ENCODE results near the gene RNF225. TPM values are rescaled to one million over a fixed set of nuclear protein-coding genes. Genes with fewer than 3 reads are reported as not detected.

Gene RNF225
- total and polyA plus RNA-seq, 2 donors (not counting 3 experiments of a cell fraction or from before 2014, with no cell fraction given): 0.58 TPM; not detected in 1

DNA sequence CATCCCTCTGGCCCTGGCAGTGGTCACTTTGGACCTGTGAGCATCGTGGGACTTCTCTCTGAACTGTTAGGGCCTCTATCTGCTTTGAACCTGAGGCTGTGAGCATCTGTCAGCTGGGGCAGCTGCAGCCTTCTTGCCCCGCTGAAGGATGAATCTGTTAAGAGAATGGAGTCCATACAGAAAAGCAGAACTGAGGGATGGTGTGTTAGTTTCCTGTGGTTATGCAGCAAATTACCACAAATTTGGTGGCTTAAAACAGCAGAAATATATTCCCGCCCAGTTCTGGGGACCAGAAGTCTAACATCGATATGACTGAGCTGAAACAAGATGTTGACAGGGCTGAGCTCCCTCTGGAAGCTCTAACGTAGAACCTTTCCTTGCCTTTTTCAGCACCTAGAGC lies 31.3 kb upstream of the RNF225 start:
- no peaks in the 10 kb centered on the region for H4K20me1 ChIP-seq (replicated peaks; ENCODE audit: control insufficient read depth, extremely low read depth, insufficient read depth, low read length)
- dilution Hi-C loops (cut with MboI; ENCODE audit: extremely low pct_ligation_motif_present, low sequenced_read_pairs): no loop called here
- H3K4me2 ChIP-seq (ENCODE audit: insufficient read depth, low read length): no peak overlapping the region
- FAIRE-seq: no peak
- no TSS peak for BruUV-seq (replicated peaks)
- no peaks in the 10 kb centered on the region for H3K9me3 ChIP-seq (replicated peaks; ENCODE audit: control insufficient read depth, insufficient read depth, low read length)
- peaks cover 3% of the 10 kb centered on the region for H3K4me1 ChIP-seq (ENCODE audit: control insufficient read depth, extremely low read depth, insufficient read depth, low read length)
- H3K9me1 ChIP-seq (replicated peaks; ENCODE audit: control insufficient read depth, extremely low read depth, insufficient read depth, low read length): no peaks in the 10 kb centered on the region
- no peaks in the 10 kb centered on the region for H3K36me3 ChIP-seq (ENCODE audit: control insufficient read depth in 2 of 2, extremely low read depth in 1 of 2, insufficient read depth in 2 of 2, low read length in 2 of 2)
- CTCF ChIA-PET: interaction anchor here (1.1 kb wide), 1 partner anchor 9 kb away, joined by 4 read pairs; no protein-coding TSS in a partner anchor
- H3K9ac ChIP-seq (replicated peaks; ENCODE audit: extremely low read depth, insufficient read depth, low read length): no peak overlapping the region
- intact Hi-C loops (cut with micrococcal nuclease): no loop called here
- H2AFZ ChIP-seq (ENCODE audit: low read depth, low read length): no peak overlapping the region
- no peak for DNase-seq (ENCODE audit: low read depth, low spot score)
- no peak for TF ChIP-seq POLR2AphosphoS5 (IDR thresholded peaks at IDR 0.05; ENCODE audit: insufficient read depth, low read depth, low read length)
- peaks cover 13 to 21% of the 10 kb centered on the region in 2 experiments for H3K27me3 ChIP-seq (ENCODE audit: control insufficient read depth in 2 of 2, insufficient read depth in 2 of 2, low read length in 2 of 2)
- no peaks in the 10 kb centered on the region for H3K79me2 ChIP-seq (ENCODE audit: control insufficient read depth, insufficient read depth, low read length)
- H3K27ac ChIP-seq (ENCODE audit: insufficient read depth, low read depth, low read length): no peak overlapping the region
- no peak overlapping the region for H3K4me3 ChIP-seq (replicated peaks in 1 of 3; ENCODE audit: insufficient read depth in 1 of 3, low read depth in 1 of 3, low read length in 3 of 3)
- POLR2A ChIA-PET: no interaction called here

- Histone ChIP-seq H3K27ac (ENCODE audit: insufficient read depth, low read depth, low read length) (no peak overlapping the region), H4K20me1 (replicated peaks; ENCODE audit: control insufficient read depth, extremely low read depth, insufficient read depth, low read length) (no peaks in the 10 kb centered on the region), H3K79me2 (ENCODE audit: control insufficient read depth, insufficient read depth, low read length) (no peaks in the 10 kb centered on the region), H3K36me3 (ENCODE audit: control insufficient read depth in 2 of 2, extremely low read depth in 1 of 2, insufficient read depth in 2 of 2, low read length in 2 of 2) (no peaks in the 10 kb centered on the region), H3K4me3 (replicated peaks in 1 of 3; ENCODE audit: insufficient read depth in 1 of 3, low read depth in 1 of 3, low read length in 3 of 3) (no peak overlapping the region), H3K4me1 (ENCODE audit: control insufficient read depth, extremely low read depth, insufficient read depth, low read length) (no peaks in the 10 kb centered on the region), H3K27me3 (ENCODE audit: control insufficient read depth in 2 of 2, insufficient read depth in 2 of 2, low read length in 2 of 2) (peaks cover 10 to 28% of the 10 kb centered on the region in 2 experiments), H2AFZ (ENCODE audit: low read depth, low read length) (no peak overlapping the region), H3K4me2 (ENCODE audit: insufficient read depth, low read length) (no peak overlapping the region), H3K9ac (replicated peaks; ENCODE audit: extremely low read depth, insufficient read depth, low read length) (no peak overlapping the region), H3K9me1 (replicated peaks; ENCODE audit: control insufficient read depth, extremely low read depth, insufficient read depth, low read length) (no peaks in the 10 kb centered on the region), H3K9me3 (replicated peaks; ENCODE audit: control insufficient read depth, insufficient read depth, low read length) (no peaks in the 10 kb centered on the region)
- POLR2A ChIA-PET: no interaction called here
- FAIRE-seq (no peak), DNase-seq (ENCODE audit: low read depth, low spot score) (no peak)
- CTCF ChIA-PET: no interaction called here
- BruUV-seq (replicated peaks): no TSS peak
- intact Hi-C loops (cut with micrococcal nuclease): no loop called here
- TF ChIP-seq POLR2AphosphoS5 (IDR thresholded peaks at IDR 0.05; ENCODE audit: insufficient read depth, low read depth, low read length) (no peak), POLR2A (IDR thresholded peaks at IDR 0.05; ENCODE audit: low read depth, low read length) (no peak), JUN (IDR thresholded peaks at IDR 0.05; ENCODE audit: borderline replicate concordance, insufficient read depth, insufficient read length, low read depth) (no peak), EZH2 (IDR thresholded peaks at IDR 0.05; ENCODE audit: borderline replicate concordance, low read depth, low read length, severe bottlenecking) (no peak), GATA2 (IDR thresholded peaks at IDR 0.05; ENCODE audit: insufficient read depth, insufficient read length, low read depth, low read length) (no peak), FOS (IDR thresholded peaks at IDR 0.05; ENCODE audit: borderline replicate concordance, insufficient read depth, low read length) (no peak), MYC (IDR thresholded peaks at IDR 0.05; ENCODE audit: low read depth, low read length) (no peak)
- TF ChIP-seq, protein P1, sequence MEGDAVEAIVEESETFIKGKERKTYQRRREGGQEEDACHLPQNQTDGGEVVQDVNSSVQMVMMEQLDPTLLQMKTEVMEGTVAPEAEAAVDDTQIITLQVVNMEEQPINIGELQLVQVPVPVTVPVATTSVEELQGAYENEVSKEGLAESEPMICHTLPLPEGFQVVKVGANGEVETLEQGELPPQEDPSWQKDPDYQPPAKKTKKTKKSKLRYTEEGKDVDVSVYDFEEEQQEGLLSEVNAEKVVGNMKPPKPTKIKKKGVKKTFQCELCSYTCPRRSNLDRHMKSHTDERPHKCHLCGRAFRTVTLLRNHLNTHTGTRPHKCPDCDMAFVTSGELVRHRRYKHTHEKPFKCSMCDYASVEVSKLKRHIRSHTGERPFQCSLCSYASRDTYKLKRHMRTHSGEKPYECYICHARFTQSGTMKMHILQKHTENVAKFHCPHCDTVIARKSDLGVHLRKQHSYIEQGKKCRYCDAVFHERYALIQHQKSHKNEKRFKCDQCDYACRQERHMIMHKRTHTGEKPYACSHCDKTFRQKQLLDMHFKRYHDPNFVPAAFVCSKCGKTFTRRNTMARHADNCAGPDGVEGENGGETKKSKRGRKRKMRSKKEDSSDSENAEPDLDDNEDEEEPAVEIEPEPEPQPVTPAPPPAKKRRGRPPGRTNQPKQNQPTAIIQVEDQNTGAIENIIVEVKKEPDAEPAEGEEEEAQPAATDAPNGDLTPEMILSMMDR (IDR thresholded peaks at IDR 0.05; ENCODE audit: extremely low read depth in 1 of 2, insufficient read depth in 1 of 2, low read depth in 1 of 2, low read length in 2 of 2): no peak
- TF ChIP-seq, protein P2, sequence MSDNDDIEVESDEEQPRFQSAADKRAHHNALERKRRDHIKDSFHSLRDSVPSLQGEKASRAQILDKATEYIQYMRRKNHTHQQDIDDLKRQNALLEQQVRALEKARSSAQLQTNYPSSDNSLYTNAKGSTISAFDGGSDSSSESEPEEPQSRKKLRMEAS (IDR thresholded peaks at IDR 0.05; ENCODE audit: insufficient read depth, insufficient read length): no peak
- dilution Hi-C loops (cut with MboI; ENCODE audit: extremely low pct_ligation_motif_present, low sequenced_read_pairs): no loop called here
Measured at GRCh38 chr19:58366585-58367430, 28.6 kb upstream of the RNF225 start.

All from endothelial cell of umbilical vein (primary cell).